ENCODE results near the gene BRIP1.

- TF ChIP-seq CTCF (IDR thresholded peaks at IDR 0.05): no peak
- TF ChIP-seq POLR2A (IDR thresholded peaks at IDR 0.05): no peak
- TF ChIP-seq EP300 (IDR thresholded peaks at IDR 0.05): no peak
- TF ChIP-seq POLR2AphosphoS5 (IDR thresholded peaks at IDR 0.05): no peak
These were observed 216.8 kb downstream of the BRIP1 start for GRCh38 chr17:61646482-61646881.

Data from stomach (tissue), 4 donors.